Uterus (tissue), 4 donors: ENCODE measurements around the gene PLIN3. TPM values are rescaled to one million over a fixed set of nuclear protein-coding genes. Genes with fewer than 3 reads are reported as not detected.

Source experiments
- DNase-seq, 2 donors: peaks; one replicate each; pipeline ENCODE4 v3.0.0-alpha.2; 2019 to 2020
- H3K27ac ChIP-seq, 2 donors: fragments of 200-600 bp; sonication (generic); 1 replicate in 1 of 2; 2 replicates in 1 of 2; pipeline ENCODE4 v1.5.1; 2016 to 2018
- H3K27me3 ChIP-seq, 2 donors: fragments of 200-600 bp; sonication (generic); one replicate each; pipeline ENCODE4 v1.5.1; 2018 to 2019; ENCODE audit warnings: control low read depth in 1 of 2
- H3K36me3 ChIP-seq, 2 donors: fragments of 200-600 bp; sonication (generic); one replicate each; pipeline ENCODE4 v1.5.1; 2019; ENCODE audit warnings: control low read depth in 1 of 2
- H3K4me1 ChIP-seq, 2 donors: fragments of 200-600 bp; sonication (generic); one replicate each; pipeline ENCODE4 v1.5.1; 2018 to 2019; ENCODE audit warnings: control low read depth in 1 of 2
- H3K4me3 ChIP-seq, 2 donors: fragments of 200-600 bp; sonication (generic); 1 replicate in 1 of 2; 2 replicates in 1 of 2; pipeline ENCODE4 v1.5.1; 2018 to 2019; ENCODE audit warnings: mild to moderate bottlenecking in 1 of 2
- H3K9me3 ChIP-seq, 2 donors: fragments of 200-600 bp; sonication (generic); one replicate each; pipeline ENCODE4 v1.5.1; 2019; ENCODE audit warnings: control low read depth in 1 of 2
- POLR2A ChIP-seq, 2 donors: fragments of 450-650 bp; IDR thresholded peaks; one replicate each; pipeline ENCODE4 v1.6.1; 2016; ENCODE audit warnings: antibody characterized with exemption in 2 of 2, mild to moderate bottlenecking in 1 of 2, moderate library complexity in 1 of 2
- intact Hi-C: fragments of 100-400 bp; cut with DNase I; formaldehyde crosslinking; loops from one replicate; pipeline ENCODE4 v1.15.1; 2023; ENCODE audit warnings: low total_unique reads
- total RNA-seq, 4 donors: library from RNA; depleted of rRNA in 3 of 4; stranded (reverse); fragments of >200 nt in 3 of 4; gene quantifications; one replicate each; pipeline versions ENCODE4 v1.1.0 to v1.2.4, GENCODE V29; 2014 to 2023
- TF ChIP-seq, protein P1 (sequence below), 4 experiments: fragments of 200-600 bp in 2 of 4; fragments of 450-650 bp in 2 of 4; sonication (generic) in 2 of 4; IDR thresholded peaks; one replicate each; pipeline ENCODE4 v1.5.1; 2016 to 2019; ENCODE audit warnings: antibody characterized with exemption in 4 of 4, mild to moderate bottlenecking in 2 of 4, moderate library complexity in 1 of 4
- donor health status: DM: yes; HTN: yes; CAD: no.

The PLIN3 gene, protein sequence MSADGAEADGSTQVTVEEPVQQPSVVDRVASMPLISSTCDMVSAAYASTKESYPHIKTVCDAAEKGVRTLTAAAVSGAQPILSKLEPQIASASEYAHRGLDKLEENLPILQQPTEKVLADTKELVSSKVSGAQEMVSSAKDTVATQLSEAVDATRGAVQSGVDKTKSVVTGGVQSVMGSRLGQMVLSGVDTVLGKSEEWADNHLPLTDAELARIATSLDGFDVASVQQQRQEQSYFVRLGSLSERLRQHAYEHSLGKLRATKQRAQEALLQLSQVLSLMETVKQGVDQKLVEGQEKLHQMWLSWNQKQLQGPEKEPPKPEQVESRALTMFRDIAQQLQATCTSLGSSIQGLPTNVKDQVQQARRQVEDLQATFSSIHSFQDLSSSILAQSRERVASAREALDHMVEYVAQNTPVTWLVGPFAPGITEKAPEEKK
- 10 to 100 TPM; 18.7 to 60.8 (median 27.9) TPM for total RNA-seq

DNA sequence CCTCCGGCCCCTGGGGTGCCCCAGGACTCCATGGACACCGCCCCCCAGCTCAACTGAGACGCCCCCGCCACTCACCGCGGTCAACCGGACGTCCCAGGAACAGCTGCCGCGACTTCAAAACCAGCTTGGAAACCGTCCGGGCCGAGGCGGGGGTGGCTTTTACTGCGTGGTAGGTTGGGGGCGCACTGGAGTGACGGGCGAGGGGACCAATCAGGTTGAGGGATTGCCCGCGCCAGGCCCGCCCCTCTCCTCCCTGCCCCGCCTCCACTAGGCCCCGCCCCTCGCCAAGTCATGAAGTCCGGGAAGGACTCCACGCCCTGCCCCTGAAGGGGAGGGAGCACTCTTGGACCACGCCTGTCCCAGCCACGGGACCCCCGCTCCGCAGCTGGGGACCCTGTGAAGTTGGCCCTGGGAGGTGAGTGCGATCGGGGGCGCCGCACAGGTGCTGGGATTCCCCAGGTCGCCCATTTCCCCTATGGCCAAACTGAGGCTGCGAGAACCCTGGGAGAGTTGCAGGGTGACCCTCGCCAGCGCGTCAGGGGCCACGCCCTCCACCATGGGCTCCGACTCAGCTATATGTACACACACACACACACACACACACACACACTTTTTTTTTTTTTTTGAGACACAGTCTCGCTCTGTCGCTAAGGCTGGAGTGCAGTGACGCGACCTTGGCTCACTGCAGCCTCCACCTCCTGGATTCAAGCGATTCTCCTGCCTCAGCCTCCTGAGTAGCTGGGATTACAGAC lies at the start of gene PLIN3:
Gene PLIN3, minus strand, starts transcription at position 134 of the 752 bp plus-strand sequence. CDS start 6,273 bp downstream, outside the sequence.
- peak; percentile 96 to 98 for DNase-seq
- intact Hi-C loops, result no loop called here
- Histone ChIP-seq H3K4me3 (peak within 1 kb of the TSS; percentile 73), H3K27me3 (no peaks in the 10 kb centered on the region), H3K4me1 (no peaks in the 10 kb centered on the region), H3K36me3 (no peaks in the 10 kb centered on the region), H3K9me3 (no peaks in the 10 kb centered on the region), H3K27ac (peak within 1 kb of the TSS; percentile 69 to 82)
- TF ChIP-seq, protein P1, sequence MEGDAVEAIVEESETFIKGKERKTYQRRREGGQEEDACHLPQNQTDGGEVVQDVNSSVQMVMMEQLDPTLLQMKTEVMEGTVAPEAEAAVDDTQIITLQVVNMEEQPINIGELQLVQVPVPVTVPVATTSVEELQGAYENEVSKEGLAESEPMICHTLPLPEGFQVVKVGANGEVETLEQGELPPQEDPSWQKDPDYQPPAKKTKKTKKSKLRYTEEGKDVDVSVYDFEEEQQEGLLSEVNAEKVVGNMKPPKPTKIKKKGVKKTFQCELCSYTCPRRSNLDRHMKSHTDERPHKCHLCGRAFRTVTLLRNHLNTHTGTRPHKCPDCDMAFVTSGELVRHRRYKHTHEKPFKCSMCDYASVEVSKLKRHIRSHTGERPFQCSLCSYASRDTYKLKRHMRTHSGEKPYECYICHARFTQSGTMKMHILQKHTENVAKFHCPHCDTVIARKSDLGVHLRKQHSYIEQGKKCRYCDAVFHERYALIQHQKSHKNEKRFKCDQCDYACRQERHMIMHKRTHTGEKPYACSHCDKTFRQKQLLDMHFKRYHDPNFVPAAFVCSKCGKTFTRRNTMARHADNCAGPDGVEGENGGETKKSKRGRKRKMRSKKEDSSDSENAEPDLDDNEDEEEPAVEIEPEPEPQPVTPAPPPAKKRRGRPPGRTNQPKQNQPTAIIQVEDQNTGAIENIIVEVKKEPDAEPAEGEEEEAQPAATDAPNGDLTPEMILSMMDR (IDR thresholded peaks at IDR 0.05), result peak in 1 of 4 experiments; percentile 10
- TF ChIP-seq POLR2A (IDR thresholded peaks at IDR 0.05), result peak; percentile 37 to 50

DNA sequence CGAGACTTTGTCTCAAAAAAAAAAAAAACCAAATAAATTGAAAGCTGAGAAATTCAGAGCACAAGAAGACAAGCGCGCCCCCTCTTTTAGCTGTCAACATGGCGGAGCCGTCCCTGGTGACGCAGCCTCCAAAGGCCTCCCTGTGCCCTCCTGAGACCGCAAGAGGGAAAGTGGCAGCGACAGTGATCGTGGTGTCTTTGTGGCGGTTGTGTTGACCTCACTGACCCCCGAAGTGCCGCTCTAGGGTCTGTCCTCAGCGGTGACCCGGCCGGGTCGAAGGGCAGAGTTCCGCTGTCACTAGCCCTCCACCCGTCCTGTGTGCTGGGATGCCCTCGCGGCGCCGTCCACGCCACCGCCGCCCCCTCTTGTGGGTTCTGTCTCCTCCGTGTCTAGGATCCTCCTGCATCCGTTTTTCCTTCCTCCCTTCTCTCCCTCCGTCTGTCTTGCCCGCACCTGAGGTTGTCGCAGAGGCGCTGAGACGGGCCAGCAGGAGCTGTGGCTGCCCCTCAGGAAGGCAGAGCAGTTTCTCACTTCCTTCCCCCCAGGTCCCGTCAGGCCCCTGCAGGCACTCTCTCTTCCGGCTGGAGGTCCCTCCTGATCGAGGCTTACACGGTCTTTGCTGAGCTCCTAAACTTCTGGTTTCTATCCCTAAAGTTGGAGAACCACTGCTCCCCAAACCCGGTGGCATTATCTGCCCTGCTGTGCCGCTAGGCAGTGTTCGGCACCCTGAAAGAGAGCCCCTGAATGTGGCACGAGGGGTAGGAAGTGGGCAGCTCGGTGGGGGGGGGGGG lies 49.0 kb upstream of the PLIN3 start:
- Histone ChIP-seq H3K27me3 (no peaks in the 10 kb centered on the region), H3K9me3 (no peaks in the 10 kb centered on the region), H3K4me1 (peaks cover 0 to 6% of the 10 kb centered on the region in 2 donors), H3K36me3 (no peaks in the 10 kb centered on the region), H3K4me3 (no peak overlapping the region), H3K27ac (no peak overlapping the region)
- intact Hi-C loops, result no loop called here
- no peak for DNase-seq
- TF ChIP-seq POLR2A (IDR thresholded peaks at IDR 0.05), result no peak
- TF ChIP-seq, protein P1 (IDR thresholded peaks at IDR 0.05), result no peak

DNA sequence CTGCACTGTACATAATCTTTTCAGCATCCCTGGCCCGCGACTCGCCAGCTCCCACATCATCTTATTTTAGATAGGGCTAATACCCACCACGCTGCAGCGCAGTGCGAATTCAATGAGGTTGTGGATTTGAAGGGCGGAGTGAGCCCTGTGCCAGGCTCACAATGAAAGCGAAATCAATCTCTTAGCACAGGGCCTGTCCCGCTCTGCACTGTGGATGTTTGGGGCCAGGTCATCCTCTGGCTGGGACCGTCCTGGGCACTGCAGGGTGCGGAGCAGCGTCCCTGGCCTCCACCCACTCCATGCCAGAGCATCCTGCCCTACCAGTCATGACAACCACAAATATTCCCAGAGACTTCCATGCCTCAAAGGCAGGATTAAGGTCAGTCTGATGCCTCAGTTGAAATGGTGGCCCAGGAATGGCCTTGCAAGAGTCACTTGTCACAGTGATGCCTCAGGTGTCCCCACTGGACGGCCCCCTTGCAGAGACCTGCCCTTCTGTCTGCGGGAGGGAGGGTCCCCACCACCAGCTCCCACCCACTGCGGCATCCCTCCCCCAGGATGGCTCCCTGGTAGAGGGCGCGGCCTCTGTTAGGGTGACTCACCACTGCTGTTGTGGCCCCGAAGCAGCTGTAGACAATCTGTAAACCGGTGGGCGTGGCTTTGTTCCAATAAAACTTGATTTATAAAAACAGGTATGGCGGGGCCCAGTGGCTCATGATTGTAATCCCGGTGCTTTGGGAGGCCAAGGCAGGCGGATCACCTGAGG lies 47.5 kb upstream of the PLIN3 start:
- Histone ChIP-seq H3K4me1 (peaks cover 4 to 16% of the 10 kb centered on the region in 2 donors), H3K27ac (no peak overlapping the region), H3K36me3 (no peaks in the 10 kb centered on the region), H3K27me3 (no peaks in the 10 kb centered on the region), H3K9me3 (no peaks in the 10 kb centered on the region), H3K4me3 (no peak overlapping the region)
- intact Hi-C loops, result no loop called here
- no peak for DNase-seq
- TF ChIP-seq, protein P1 (IDR thresholded peaks at IDR 0.05), result no peak
- no peak for TF ChIP-seq POLR2A (IDR thresholded peaks at IDR 0.05)

DNA sequence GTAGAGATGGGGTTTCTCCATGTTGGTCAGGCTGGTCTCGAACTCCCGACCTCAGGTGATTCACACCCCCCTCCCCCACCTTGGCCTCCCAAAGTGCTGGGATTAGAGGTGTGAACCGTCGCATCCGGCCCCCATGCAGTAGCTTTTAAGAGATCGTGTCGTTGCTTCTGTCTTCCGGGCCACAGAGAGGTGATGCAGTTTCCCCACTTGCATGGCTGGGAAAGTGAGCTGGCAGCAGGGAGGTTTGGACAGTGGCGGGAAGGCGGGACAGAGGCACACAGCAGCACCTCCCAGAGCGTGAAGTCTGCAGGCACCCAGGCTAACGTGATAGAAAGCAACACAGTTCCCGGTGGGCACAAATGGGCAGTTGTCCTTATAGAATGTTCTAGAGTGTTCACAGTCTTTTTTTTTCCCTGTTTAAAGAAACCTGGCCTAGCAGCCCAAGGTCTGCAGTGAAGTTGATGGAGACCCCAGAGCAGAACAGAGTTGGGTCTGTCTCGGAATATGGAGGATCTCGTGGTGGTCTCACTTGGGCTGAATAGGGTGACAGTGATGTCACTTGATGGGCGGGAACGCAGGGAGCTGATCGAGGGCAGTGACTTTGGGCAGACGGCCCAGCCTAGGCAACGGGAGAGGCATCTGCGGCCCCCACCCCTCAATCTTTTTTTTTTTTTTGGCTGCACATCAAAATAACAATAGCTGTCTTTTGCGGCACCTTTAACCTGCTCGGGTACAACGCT lies 46.7 kb upstream of the PLIN3 start:
- Histone ChIP-seq H3K36me3 (no peaks in the 10 kb centered on the region), H3K4me3 (no peak overlapping the region), H3K9me3 (no peaks in the 10 kb centered on the region), H3K27ac (no peak overlapping the region), H3K27me3 (no peaks in the 10 kb centered on the region), H3K4me1 (peaks cover 4 to 21% of the 10 kb centered on the region in 2 donors)
- TF ChIP-seq, protein P1 (IDR thresholded peaks at IDR 0.05), result no peak
- TF ChIP-seq POLR2A (IDR thresholded peaks at IDR 0.05), result no peak
- DNase-seq, result no peak
- intact Hi-C loops, result no loop called here
